ENCODE measurements around the gene LDLRAD1.

DNA sequence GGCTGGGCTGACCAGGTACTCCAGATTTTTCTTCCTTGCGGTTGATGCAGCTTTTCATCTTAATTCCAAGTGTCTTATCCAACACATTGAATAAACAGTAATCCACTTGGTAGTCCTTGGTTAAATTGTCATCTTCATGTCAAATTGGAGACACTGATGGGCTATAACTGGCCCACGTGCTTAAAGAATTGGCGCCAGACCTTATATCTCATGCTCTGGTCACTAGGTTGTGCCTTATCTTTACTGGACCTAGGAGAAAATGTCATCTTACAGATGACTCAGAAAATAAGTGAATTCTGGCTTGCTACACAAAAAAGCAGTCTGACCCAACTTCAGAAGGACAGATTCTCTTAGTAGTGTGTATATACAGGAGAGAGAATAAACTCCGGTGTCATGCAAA is 55.6 kb downstream of the LDLRAD1 start:
- no peak for TF ChIP-seq EP300 (conservative IDR thresholded peaks at IDR 0.05; ENCODE audit: poor library complexity, severe bottlenecking)
- TF ChIP-seq, protein P1, sequence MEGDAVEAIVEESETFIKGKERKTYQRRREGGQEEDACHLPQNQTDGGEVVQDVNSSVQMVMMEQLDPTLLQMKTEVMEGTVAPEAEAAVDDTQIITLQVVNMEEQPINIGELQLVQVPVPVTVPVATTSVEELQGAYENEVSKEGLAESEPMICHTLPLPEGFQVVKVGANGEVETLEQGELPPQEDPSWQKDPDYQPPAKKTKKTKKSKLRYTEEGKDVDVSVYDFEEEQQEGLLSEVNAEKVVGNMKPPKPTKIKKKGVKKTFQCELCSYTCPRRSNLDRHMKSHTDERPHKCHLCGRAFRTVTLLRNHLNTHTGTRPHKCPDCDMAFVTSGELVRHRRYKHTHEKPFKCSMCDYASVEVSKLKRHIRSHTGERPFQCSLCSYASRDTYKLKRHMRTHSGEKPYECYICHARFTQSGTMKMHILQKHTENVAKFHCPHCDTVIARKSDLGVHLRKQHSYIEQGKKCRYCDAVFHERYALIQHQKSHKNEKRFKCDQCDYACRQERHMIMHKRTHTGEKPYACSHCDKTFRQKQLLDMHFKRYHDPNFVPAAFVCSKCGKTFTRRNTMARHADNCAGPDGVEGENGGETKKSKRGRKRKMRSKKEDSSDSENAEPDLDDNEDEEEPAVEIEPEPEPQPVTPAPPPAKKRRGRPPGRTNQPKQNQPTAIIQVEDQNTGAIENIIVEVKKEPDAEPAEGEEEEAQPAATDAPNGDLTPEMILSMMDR (IDR thresholded peaks at IDR 0.05; ENCODE audit: poor library complexity, severe bottlenecking) = no peak
- TF ChIP-seq RAD21 (conservative IDR thresholded peaks at IDR 0.05) = no peak
- no peak for TF ChIP-seq POLR2AphosphoS5 (IDR thresholded peaks at IDR 0.05)
- TF ChIP-seq EZH2 (IDR thresholded peaks at IDR 0.05; ENCODE audit: borderline replicate concordance, insufficient read depth, low read length, poor library complexity, severe bottlenecking) = no peak
- TF ChIP-seq SMC3 (conservative IDR thresholded peaks at IDR 0.05; ENCODE audit: poor library complexity) = no peak

Measured in neural cell (in vitro differentiated cells).